ENCODE measurements around the gene MED9.

MED9 gene

GRCh38 chr17:17509601-17510425, 33.0 kb downstream of the MED9 start:
- H3K27me3 ChIP-seq: no peaks in the 10 kb centered on the region
- no peak for TF ChIP-seq CTCF (IDR thresholded peaks at IDR 0.05; ENCODE audit: low read depth, low read length)
- no peak for DNase-seq
- no peak overlapping the region for H3K4me3 ChIP-seq (ENCODE audit: low read depth, low read length)
- no peaks in the 10 kb centered on the region for H3K9me3 ChIP-seq
- H3K36me3 ChIP-seq: no peaks in the 10 kb centered on the region
- H3K4me1 ChIP-seq: no peaks in the 10 kb centered on the region

- no peaks in the 10 kb centered on the region; the same call in 1 of the 2 replicates for H3K4me1 ChIP-seq
Observed at GRCh38 chr17:17510456-17511292, 33.9 kb downstream of the MED9 start.

GRCh38 chr17:17511293-17511741, 34.5 kb downstream of the MED9 start:
- Histone ChIP-seq H3K27me3 (no peaks in the 10 kb centered on the region), H3K9me3 (no peaks in the 10 kb centered on the region), H3K36me3 (no peaks in the 10 kb centered on the region), H3K4me3 (ENCODE audit: low read depth, low read length) (no peak overlapping the region), H3K4me1 (no peaks in the 10 kb centered on the region; the same call in 1 of the 2 replicates)
- no peak for DNase-seq
- TF ChIP-seq CTCF (IDR thresholded peaks at IDR 0.05; ENCODE audit: low read depth, low read length): no peak

More at GRCh38 chr17:17510456-17511292, 33.9 kb downstream of the MED9 start:
- Histone ChIP-seq H3K4me3 (ENCODE audit: low read depth, low read length) (no peak overlapping the region), H3K9me3 (no peaks in the 10 kb centered on the region), H3K27me3 (no peaks in the 10 kb centered on the region), H3K36me3 (no peaks in the 10 kb centered on the region)
- DNase-seq: no peak
- TF ChIP-seq CTCF (IDR thresholded peaks at IDR 0.05; ENCODE audit: low read depth, low read length): no peak

GRCh38 chr17:17511881-17512858, 35.4 kb downstream of the MED9 start:
- Histone ChIP-seq H3K36me3 (no peaks in the 10 kb centered on the region), H3K9me3 (no peaks in the 10 kb centered on the region), H3K27me3 (no peaks in the 10 kb centered on the region), H3K4me1 (no peaks in the 10 kb centered on the region; the same call in 1 of the 2 replicates), H3K4me3 (ENCODE audit: low read depth, low read length) (no peak overlapping the region)
- no peak for DNase-seq
- TF ChIP-seq CTCF (IDR thresholded peaks at IDR 0.05; ENCODE audit: low read depth, low read length): no peak

- no peaks in the 10 kb centered on the region for H3K27me3 ChIP-seq
- no peak overlapping the region for H3K4me3 ChIP-seq (ENCODE audit: low read depth, low read length)
- no peaks in the 10 kb centered on the region for H3K36me3 ChIP-seq
- no peak for DNase-seq
- H3K9me3 ChIP-seq: no peaks in the 10 kb centered on the region
- no peaks in the 10 kb centered on the region; the same call in 1 of the 2 replicates for H3K4me1 ChIP-seq
- no peak for TF ChIP-seq CTCF (IDR thresholded peaks at IDR 0.05; ENCODE audit: low read depth, low read length)
Observed at GRCh38 chr17:17512866-17513265, 36.1 kb downstream of the MED9 start.
